Small intestine (tissue), 7 donors: ENCODE results near the gene SAPCD1. TPM values are rescaled to one million over a fixed set of nuclear protein-coding genes. Genes with fewer than 3 reads are reported as not detected.

Experiments used
- DNase-seq, 2 donors: peaks; one replicate each; pipeline versions ENCODE4 v3.0.0 to v3.0.0-alpha.2; 2013
- FAIRE-seq: peaks from 2 replicates; lab custom pipeline; 2012; peaks lifted over from hg19 to GRCh38; lab: Jason Lieb, UNC
- H3K27ac ChIP-seq, 3 donors: one replicate each; pipeline ENCODE4 v1.5.1; 2013; ENCODE audit warnings: low read length in 2 of 3, mild to moderate bottlenecking in 2 of 3, control low read depth in 1 of 3, inconsistent platforms in 1 of 3, low read depth in 1 of 3, moderate library complexity in 1 of 3
- H3K27me3 ChIP-seq, 3 donors: one replicate each; pipeline ENCODE4 v1.6.1; 2013; ENCODE audit warnings: low read length in 3 of 3, inconsistent platforms in 1 of 3; ENCODE audit not compliant: control insufficient read depth in 3 of 3, insufficient read depth in 3 of 3
- H3K36me3 ChIP-seq, 3 donors: one replicate each; pipeline ENCODE4 v1.6.1; 2013; ENCODE audit warnings: low read length in 3 of 3, inconsistent platforms in 1 of 3, low read depth in 1 of 3, mild to moderate bottlenecking in 1 of 3, moderate library complexity in 1 of 3; ENCODE audit not compliant: control insufficient read depth in 3 of 3, insufficient read depth in 2 of 3
- H3K4me1 ChIP-seq, 3 donors: one replicate each; pipeline ENCODE4 v1.6.1; 2013; ENCODE audit warnings: low read length in 2 of 3, inconsistent platforms in 1 of 3, low read depth in 1 of 3, mild to moderate bottlenecking in 1 of 3, moderate library complexity in 1 of 3; ENCODE audit not compliant: control insufficient read depth in 3 of 3, insufficient read depth in 2 of 3
- H3K4me3 ChIP-seq, 3 donors: one replicate each; pipeline ENCODE4 v1.5.1; 2013; ENCODE audit warnings: low read length in 3 of 3, control low read depth in 1 of 3, inconsistent platforms in 1 of 3, low read depth in 1 of 3, mild to moderate bottlenecking in 1 of 3, moderate library complexity in 1 of 3
- H3K9me3 ChIP-seq, 2 donors: one replicate each; pipeline ENCODE4 v1.6.1; 2013; ENCODE audit warnings: low read depth in 1 of 2, low read length in 1 of 2; ENCODE audit not compliant: control insufficient read depth in 2 of 2, insufficient read depth in 1 of 2
- WGBS, 3 donors: extraction: QIAGEN DNeasy Blood & Tissue Kit; methylation state at CpG; one replicate each; pipeline ENCODE4 v1.1.7; 2013; 5-methylcytosine and 5-hydroxymethylcytosine counted together
- polyA plus RNA-seq, 4 donors: library from polyadenylated mRNA; stranded (reverse) in 3 of 4; unstranded in 1 of 4; fragments of 200-250 nt in 3 of 4; fragments of 120-200 nt in 1 of 4; gene quantifications; one replicate each; pipeline versions ENCODE4 v1.2.1 to v1.2.3, GENCODE V29; 2013
- donor health status: healthy with polysubstance abuse.
- donor health status: control.
- donor health status: control.
- donor health status: Bipolar disorder and iron deficiency.
- donor health status: healthy.

SAPCD1 gene
- polyA plus RNA-seq, 4 donors: 1.4 to 15.5 (median 4.6) TPM

GRCh38 chr6:31720196-31720770, 42.2 kb upstream of the SAPCD1 start:
- no peaks in the 10 kb centered on the region for H3K27me3 ChIP-seq
- peaks cover 0 to 13% (median 0%) of the 10 kb centered on the region in 3 donors for H3K4me1 ChIP-seq
- DNase-seq (no peak), FAIRE-seq (no peak)
- 63 to 78% (median 72%) methylated on average over 5 of the region's 5 CpGs for WGBS, 3 donors
- H3K36me3 ChIP-seq: peaks cover 0 to 14% (median 0%) of the 10 kb centered on the region in 3 donors
- no peak overlapping the region for H3K4me3 ChIP-seq
- no peak overlapping the region for H3K27ac ChIP-seq
- no peaks in the 10 kb centered on the region for H3K9me3 ChIP-seq

- Histone ChIP-seq H3K27ac (no peak within 1 kb of the TSS), H3K27me3 (no peaks in the 10 kb centered on the region), H3K36me3 (peaks cover 0 to 22% (median 0%) of the 10 kb centered on the region in 3 donors), H3K9me3 (no peaks in the 10 kb centered on the region), H3K4me1 (peaks cover 0 to 13% (median 0%) of the 10 kb centered on the region in 3 donors), H3K4me3 (no peak within 1 kb of the TSS)
- FAIRE-seq (no peak), DNase-seq (no peak)
- WGBS, 3 donors: 78 to 98% (median 81%) methylated on average over 4 of the region's 4 CpGs
Measured at GRCh38 chr6:31721351-31722020, 41.0 kb upstream of the SAPCD1 start, which contains the start of gene LY6G6C. TSS of gene LY6G6C (minus strand) at chr6:31721746. CDS start at chr6:31721679, 67 bp downstream.

- no peaks in the 10 kb centered on the region for H3K27me3 ChIP-seq
- no peak overlapping the region for H3K4me3 ChIP-seq
- no peak for FAIRE-seq
- DNase-seq: no peak
- H3K27ac ChIP-seq: no peak overlapping the region
- H3K9me3 ChIP-seq: no peaks in the 10 kb centered on the region
- H3K36me3 ChIP-seq: peaks cover 0 to 27% (median 0%) of the 10 kb centered on the region in 3 donors
- H3K4me1 ChIP-seq: peaks cover 0 to 18% (median 0%) of the 10 kb centered on the region in 3 donors
- WGBS, 3 donors: 44 to 73% (median 46%) methylated on average over 3 of the region's 3 CpGs
Measured at GRCh38 chr6:31722173-31722572, 40.3 kb upstream of the SAPCD1 start.

- no peak within 1 kb of the TSS for H3K4me3 ChIP-seq
- 77 to 91% (median 83%) methylated on average over 45 to 46 of the region's 46 CpGs for WGBS, 3 donors
- peaks cover 1 to 18% (median 3%) of the 10 kb centered on the region in 3 donors for H3K4me1 ChIP-seq
- H3K27ac ChIP-seq: no peak within 1 kb of the TSS
- FAIRE-seq: no peak
- H3K36me3 ChIP-seq: peaks cover 0 to 39% (median 0%) of the 10 kb centered on the region in 3 donors
- H3K9me3 ChIP-seq: no peaks in the 10 kb centered on the region
- DNase-seq: no peak
- H3K27me3 ChIP-seq: no peaks in the 10 kb centered on the region
Measured at GRCh38 chr6:31723245-31723979, 39.0 kb upstream of the SAPCD1 start, which contains the start of gene MPIG6B. TSS of gene MPIG6B (plus strand) at chr6:31723373. CDS start at chr6:31723384, 11 bp downstream.

- Histone ChIP-seq H3K4me1 (peaks cover 3 to 19% (median 5%) of the 10 kb centered on the region in 3 donors), H3K27me3 (no peaks in the 10 kb centered on the region), H3K36me3 (peaks cover 0 to 44% (median 0%) of the 10 kb centered on the region in 3 donors), H3K9me3 (no peaks in the 10 kb centered on the region), H3K4me3 (no peak overlapping the region), H3K27ac (no peak overlapping the region)
- FAIRE-seq (no peak), DNase-seq (no peak)
- WGBS, 3 donors: 88 to 94% (median 93%) methylated on average over 24 to 25 of the region's 25 CpGs
Measured at GRCh38 chr6:31723980-31724691, 38.3 kb upstream of the SAPCD1 start.

GRCh38 chr6:31725502-31726350, 36.7 kb upstream of the SAPCD1 start:
- Histone ChIP-seq H3K27ac (no peak overlapping the region), H3K27me3 (no peaks in the 10 kb centered on the region), H3K4me3 (no peak overlapping the region), H3K36me3 (peaks cover 0 to 50% (median 0%) of the 10 kb centered on the region in 3 donors), H3K4me1 (peaks cover 3 to 24% (median 5%) of the 10 kb centered on the region in 3 donors), H3K9me3 (no peaks in the 10 kb centered on the region)
- DNase-seq (no peak), FAIRE-seq (no peak)
- 85 to 86% (median 85%) methylated on average over 12 of the region's 12 CpGs for WGBS, 3 donors

- H3K4me1 ChIP-seq: peaks cover 3 to 34% (median 5%) of the 10 kb centered on the region in 3 donors
- peak overlapping the region in 2 of 3 donors; percentile 64 to 72 for H3K27ac ChIP-seq
- H3K9me3 ChIP-seq: no peaks in the 10 kb centered on the region
- peak in 1 of 2 donors; percentile 17 for DNase-seq
- WGBS, 3 donors: 70 to 80% (median 73%) methylated on average over 7 of the region's 7 CpGs
- no peak for FAIRE-seq
- H3K4me3 ChIP-seq: no peak overlapping the region
- H3K36me3 ChIP-seq: peaks cover 6 to 62% (median 7%) of the 10 kb centered on the region in 3 donors
- no peaks in the 10 kb centered on the region for H3K27me3 ChIP-seq
Measured at GRCh38 chr6:31727034-31727716, 35.3 kb upstream of the SAPCD1 start.
